ENCODE measurements around the gene BTN2A1. TPM values are rescaled to one million over a fixed set of nuclear protein-coding genes. Genes with fewer than 3 reads are reported as not detected.
A peak's percentile ranks its signal among the peaks of the same experiment; 100 is the strongest.

BTN2A1 gene
- total and polyA plus RNA-seq, 9 of the 15 experiments (the other 6 are each of a cell fraction or from before 2014, with no cell fraction given) = 6.7 to 22.1 (median 16.4) TPM

- TF ChIP-seq USF1 (CRISPR knock-in tag; IDR thresholded peaks at IDR 0.05) (peak; percentile 64), FOXK2 (conservative IDR thresholded peaks at IDR 0.05 in 1 of 2, IDR thresholded peaks at IDR 0.05 in 1 of 2; ENCODE audit: low read depth in 2 of 2) (no peak), GATAD2B (IDR thresholded peaks at IDR 0.05; ENCODE audit: borderline replicate concordance) (no peak), MAFF (IDR thresholded peaks at IDR 0.05; ENCODE audit: low read length) (no peak), CBFA2T3 (IDR thresholded peaks at IDR 0.05) (peak; percentile 65), KDM1A (IDR thresholded peaks at IDR 0.05) (peak; percentile 15 to 24; a peak in 1 of 4 replicates), ZC3H4 (CRISPR knock-in tag; IDR thresholded peaks at IDR 0.05; ENCODE audit: borderline replicate concordance) (no peak), TFAP4 (CRISPR knock-in tag; IDR thresholded peaks at IDR 0.05; ENCODE audit: borderline replicate concordance) (peak; percentile 66), BHLHE40 (IDR thresholded peaks at IDR 0.05; ENCODE audit: low read length) (peak; percentile 65), TEAD4 (IDR thresholded peaks at IDR 0.05; ENCODE audit: low read length) (0 out of 2 replicates have a peak, but pooled peaks have one; percentile 26), TEAD4 (CRISPR knock-in tag; IDR thresholded peaks at IDR 0.05; ENCODE audit: borderline replicate concordance) (no peak), SPI1 (IDR thresholded peaks at IDR 0.05; ENCODE audit: borderline replicate concordance, low read depth, low read length) (no peak), MLX (CRISPR knock-in tag; conservative IDR thresholded peaks at IDR 0.05) (no peak), HDAC8 (tag; IDR thresholded peaks at IDR 0.05) (no peak), ELF1 (tag; IDR thresholded peaks at IDR 0.05) (no peak), TGIF2 (CRISPR knock-in tag; IDR thresholded peaks at IDR 0.05) (no peak), VEZF1 (CRISPR knock-in tag; IDR thresholded peaks at IDR 0.05) (no peak), ZKSCAN8 (CRISPR knock-in tag; IDR thresholded peaks at IDR 0.05) (no peak), SMAD4 (CRISPR knock-in tag; conservative IDR thresholded peaks at IDR 0.05) (0 out of 2 replicates have a peak, but pooled peaks have one; percentile 19), ZKSCAN1 (IDR thresholded peaks at IDR 0.05; ENCODE audit: low read depth, low read length) (no peak), CCAR2 (IDR thresholded peaks at IDR 0.05; ENCODE audit: low read depth, low read length) (no peak), MEIS2 (IDR thresholded peaks at IDR 0.05; ENCODE audit: partially characterized antibody) (peak; percentile 43)
- TF ChIP-seq, protein P1, sequence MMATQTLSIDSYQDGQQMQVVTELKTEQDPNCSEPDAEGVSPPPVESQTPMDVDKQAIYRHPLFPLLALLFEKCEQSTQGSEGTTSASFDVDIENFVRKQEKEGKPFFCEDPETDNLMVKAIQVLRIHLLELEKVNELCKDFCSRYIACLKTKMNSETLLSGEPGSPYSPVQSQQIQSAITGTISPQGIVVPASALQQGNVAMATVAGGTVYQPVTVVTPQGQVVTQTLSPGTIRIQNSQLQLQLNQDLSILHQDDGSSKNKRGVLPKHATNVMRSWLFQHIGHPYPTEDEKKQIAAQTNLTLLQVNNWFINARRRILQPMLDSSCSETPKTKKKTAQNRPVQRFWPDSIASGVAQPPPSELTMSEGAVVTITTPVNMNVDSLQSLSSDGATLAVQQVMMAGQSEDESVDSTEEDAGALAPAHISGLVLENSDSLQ (IDR thresholded peaks at IDR 0.05) = 0 out of 2 replicates have a peak, but pooled peaks have one; percentile 6
- TF ChIP-seq, protein P2, sequence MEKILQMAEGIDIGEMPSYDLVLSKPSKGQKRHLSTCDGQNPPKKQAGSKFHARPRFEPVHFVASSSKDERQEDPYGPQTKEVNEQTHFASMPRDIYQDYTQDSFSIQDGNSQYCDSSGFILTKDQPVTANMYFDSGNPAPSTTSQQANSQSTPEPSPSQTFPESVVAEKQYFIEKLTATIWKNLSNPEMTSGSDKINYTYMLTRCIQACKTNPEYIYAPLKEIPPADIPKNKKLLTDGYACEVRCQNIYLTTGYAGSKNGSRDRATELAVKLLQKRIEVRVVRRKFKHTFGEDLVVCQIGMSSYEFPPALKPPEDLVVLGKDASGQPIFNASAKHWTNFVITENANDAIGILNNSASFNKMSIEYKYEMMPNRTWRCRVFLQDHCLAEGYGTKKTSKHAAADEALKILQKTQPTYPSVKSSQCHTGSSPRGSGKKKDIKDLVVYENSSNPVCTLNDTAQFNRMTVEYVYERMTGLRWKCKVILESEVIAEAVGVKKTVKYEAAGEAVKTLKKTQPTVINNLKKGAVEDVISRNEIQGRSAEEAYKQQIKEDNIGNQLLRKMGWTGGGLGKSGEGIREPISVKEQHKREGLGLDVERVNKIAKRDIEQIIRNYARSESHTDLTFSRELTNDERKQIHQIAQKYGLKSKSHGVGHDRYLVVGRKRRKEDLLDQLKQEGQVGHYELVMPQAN (IDR thresholded peaks at IDR 0.05; ENCODE audit: borderline replicate concordance) = no peak
Observed at GRCh38 chr6:26414281-26414680, 43.5 kb upstream of the BTN2A1 start (continued).
